ENCODE data around the gene PALLD. TPM values are rescaled to one million over a fixed set of nuclear protein-coding genes. Genes with fewer than 3 reads are reported as not detected.

The PALLD gene
- total RNA-seq, 2 experiments from 2014 or later, result 0.91 to 2.0 TPM

DNA sequence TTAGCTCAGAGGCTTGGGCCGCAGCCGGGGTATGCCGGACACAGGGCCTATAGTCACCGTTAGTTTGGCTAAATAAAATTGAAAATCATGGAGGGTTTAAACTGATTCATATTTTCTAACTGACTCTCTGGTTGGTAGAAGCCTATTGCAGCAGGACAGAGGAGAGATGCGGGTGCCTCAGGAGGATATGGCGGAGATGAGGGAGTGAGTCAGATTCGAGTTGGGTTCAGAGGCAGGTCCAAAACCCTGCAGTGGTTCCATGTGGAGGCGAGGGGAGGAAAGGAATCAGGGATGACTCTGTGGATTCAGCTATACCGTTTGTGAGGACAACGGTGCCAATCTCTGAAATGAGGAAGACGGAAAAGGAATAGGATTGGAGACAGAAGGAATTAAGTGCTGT lies 176.6 kb downstream of the PALLD start:
- H3K4me1 Mint-ChIP-seq, result no peaks in the 10 kb centered on the region
- ATAC-seq (ENCODE audit: low read depth), result no peak
- DNase-seq, result no peak
- POLR2A ChIA-PET, result no interaction called here
- no peaks in the 10 kb centered on the region for H3K36me3 Mint-ChIP-seq
- no peak overlapping the region for H3K27ac Mint-ChIP-seq
- H3K27me3 Mint-ChIP-seq, result peaks cover 7% of the 10 kb centered on the region
- no peaks in the 10 kb centered on the region for H3K9me3 Mint-ChIP-seq
- no peak overlapping the region for H3K4me3 Mint-ChIP-seq

- DNase-seq, result no peak
- no peaks in the 10 kb centered on the region for H3K36me3 Mint-ChIP-seq
- H3K4me1 Mint-ChIP-seq, result no peaks in the 10 kb centered on the region
- no peak overlapping the region for H3K27ac Mint-ChIP-seq
- no peaks in the 10 kb centered on the region for H3K9me3 Mint-ChIP-seq
- ATAC-seq (ENCODE audit: low read depth), result no peak
- H3K4me3 Mint-ChIP-seq, result no peak overlapping the region
- POLR2A ChIA-PET, result no interaction called here
- H3K27me3 Mint-ChIP-seq, result peaks cover 4% of the 10 kb centered on the region
Observed at GRCh38 chr4:168674077-168674747, 177.4 kb downstream of the PALLD start.

DNA sequence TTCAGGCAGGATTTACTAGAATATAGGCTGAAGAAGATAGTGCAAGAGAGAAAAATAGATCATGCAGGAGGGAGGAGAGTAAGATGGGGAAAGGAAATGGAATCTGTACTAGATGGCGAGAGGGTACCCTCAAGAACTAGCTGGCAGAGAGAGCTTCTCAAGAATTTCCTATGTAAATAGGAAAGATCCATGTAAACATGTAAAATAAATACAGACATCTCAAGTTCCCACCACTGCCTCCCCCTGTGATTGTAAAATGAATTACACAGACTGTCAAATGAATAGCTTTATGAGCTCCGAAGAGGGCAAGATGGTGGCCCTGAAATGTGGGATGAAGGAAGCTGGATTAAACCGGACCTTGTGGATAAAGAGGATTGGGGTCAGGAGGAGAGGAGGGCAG lies 178.0 kb downstream of the PALLD start:
- Mint-ChIP-seq H3K36me3 (no peaks in the 10 kb centered on the region), H3K27me3 (peaks cover 3% of the 10 kb centered on the region), H3K9me3 (no peaks in the 10 kb centered on the region), H3K4me1 (no peaks in the 10 kb centered on the region), H3K4me3 (no peak overlapping the region), H3K27ac (no peak overlapping the region)
- POLR2A ChIA-PET, result no interaction called here
- DNase-seq, result no peak
- ATAC-seq (ENCODE audit: low read depth), result no peak

DNA sequence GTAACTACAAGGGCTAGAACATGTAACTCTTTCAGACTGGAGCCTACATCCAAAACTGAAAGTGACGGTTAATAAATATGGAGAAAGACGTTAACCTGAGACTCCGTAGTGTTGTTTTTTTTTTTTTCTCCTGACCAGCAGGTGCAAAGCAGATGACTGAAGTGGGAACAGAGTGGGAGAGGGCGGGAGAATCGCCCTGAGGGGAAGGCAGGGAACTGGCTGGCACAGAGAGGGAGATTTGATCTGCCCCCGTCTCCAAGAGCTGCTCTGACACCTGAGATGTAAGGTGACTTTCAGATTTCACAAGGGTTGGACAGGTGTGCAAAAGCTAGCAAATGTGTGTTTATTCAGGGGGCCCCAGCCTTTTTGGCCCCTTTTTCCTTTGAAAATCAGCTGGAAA lies 180.2 kb downstream of the PALLD start:
- ATAC-seq (ENCODE audit: low read depth) (no peak), DNase-seq (no peak)
- Mint-ChIP-seq H3K36me3 (no peaks in the 10 kb centered on the region), H3K4me1 (no peaks in the 10 kb centered on the region), H3K27ac (no peak overlapping the region), H3K9me3 (no peaks in the 10 kb centered on the region), H3K27me3 (no peaks in the 10 kb centered on the region), H3K4me3 (no peak overlapping the region)
- POLR2A ChIA-PET, result no interaction called here

GRCh38 chr4:168677879-168678278 lies 181.0 kb downstream of the PALLD start:
- no peaks in the 10 kb centered on the region for H3K27me3 Mint-ChIP-seq
- H3K4me3 Mint-ChIP-seq, result no peak overlapping the region
- DNase-seq, result no peak
- no peaks in the 10 kb centered on the region for H3K36me3 Mint-ChIP-seq
- H3K27ac Mint-ChIP-seq, result no peak overlapping the region
- no peaks in the 10 kb centered on the region for H3K4me1 Mint-ChIP-seq
- ATAC-seq (ENCODE audit: low read depth), result no peak
- POLR2A ChIA-PET, result no interaction called here
- no peaks in the 10 kb centered on the region for H3K9me3 Mint-ChIP-seq

DNA sequence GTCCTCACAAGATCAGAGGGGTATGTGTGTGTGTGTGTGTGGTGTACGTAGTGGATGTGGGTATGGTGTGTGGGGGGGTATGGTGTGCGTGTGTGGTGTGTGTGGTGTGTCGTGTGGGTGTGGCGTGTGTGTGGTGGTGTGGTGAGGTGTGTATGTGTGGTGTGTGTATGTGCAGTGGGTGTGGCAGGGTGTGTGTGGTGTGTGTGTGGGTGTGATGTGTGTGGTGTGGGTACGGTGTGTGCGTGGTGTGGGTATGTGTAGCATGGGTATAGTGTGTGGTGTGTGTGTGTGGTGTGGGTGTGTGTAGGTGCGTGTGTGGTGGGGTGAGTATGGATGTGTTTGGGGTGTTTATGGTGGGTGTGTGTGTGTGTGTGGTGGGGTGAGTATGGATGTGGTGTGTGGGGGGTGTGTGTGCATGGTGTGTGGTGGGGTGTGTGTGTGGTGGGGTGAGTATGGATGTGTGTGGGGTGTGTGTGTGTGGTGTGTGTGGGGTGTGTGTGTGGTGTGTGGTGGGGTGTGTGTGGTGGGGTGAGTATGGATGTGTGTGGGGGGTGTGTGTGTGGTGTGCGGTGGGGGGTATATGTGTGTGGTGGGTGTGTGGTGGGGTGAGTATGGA lies 182.0 kb downstream of the PALLD start:
- H3K4me1 Mint-ChIP-seq, result no peaks in the 10 kb centered on the region
- DNase-seq, result no peak
- H3K9me3 Mint-ChIP-seq, result no peaks in the 10 kb centered on the region
- no peaks in the 10 kb centered on the region for H3K27me3 Mint-ChIP-seq
- ATAC-seq (ENCODE audit: low read depth), result no peak
- POLR2A ChIA-PET, result no interaction called here
- H3K27ac Mint-ChIP-seq, result no peak overlapping the region
- no peaks in the 10 kb centered on the region for H3K36me3 Mint-ChIP-seq
- no peak overlapping the region for H3K4me3 Mint-ChIP-seq

GRCh38 chr4:168679397-168679796 lies 182.5 kb downstream of the PALLD start:
- H3K9me3 Mint-ChIP-seq, result no peaks in the 10 kb centered on the region
- POLR2A ChIA-PET, result no interaction called here
- no peak overlapping the region for H3K27ac Mint-ChIP-seq
- H3K4me1 Mint-ChIP-seq, result no peaks in the 10 kb centered on the region
- no peaks in the 10 kb centered on the region for H3K27me3 Mint-ChIP-seq
- H3K36me3 Mint-ChIP-seq, result no peaks in the 10 kb centered on the region
- ATAC-seq (ENCODE audit: low read depth), result no peak
- no peak for DNase-seq
- no peak overlapping the region for H3K4me3 Mint-ChIP-seq

- ATAC-seq (ENCODE audit: low read depth), result no peak
- H3K9me3 Mint-ChIP-seq, result no peaks in the 10 kb centered on the region
- no peaks in the 10 kb centered on the region for H3K36me3 Mint-ChIP-seq
- no peak overlapping the region for H3K4me3 Mint-ChIP-seq
- DNase-seq, result no peak
- H3K4me1 Mint-ChIP-seq, result no peaks in the 10 kb centered on the region
- POLR2A ChIA-PET, result no interaction called here
- H3K27me3 Mint-ChIP-seq, result no peaks in the 10 kb centered on the region
- H3K27ac Mint-ChIP-seq, result no peak overlapping the region
Observed at GRCh38 chr4:168679819-168680218, 183.0 kb downstream of the PALLD start.

DNA sequence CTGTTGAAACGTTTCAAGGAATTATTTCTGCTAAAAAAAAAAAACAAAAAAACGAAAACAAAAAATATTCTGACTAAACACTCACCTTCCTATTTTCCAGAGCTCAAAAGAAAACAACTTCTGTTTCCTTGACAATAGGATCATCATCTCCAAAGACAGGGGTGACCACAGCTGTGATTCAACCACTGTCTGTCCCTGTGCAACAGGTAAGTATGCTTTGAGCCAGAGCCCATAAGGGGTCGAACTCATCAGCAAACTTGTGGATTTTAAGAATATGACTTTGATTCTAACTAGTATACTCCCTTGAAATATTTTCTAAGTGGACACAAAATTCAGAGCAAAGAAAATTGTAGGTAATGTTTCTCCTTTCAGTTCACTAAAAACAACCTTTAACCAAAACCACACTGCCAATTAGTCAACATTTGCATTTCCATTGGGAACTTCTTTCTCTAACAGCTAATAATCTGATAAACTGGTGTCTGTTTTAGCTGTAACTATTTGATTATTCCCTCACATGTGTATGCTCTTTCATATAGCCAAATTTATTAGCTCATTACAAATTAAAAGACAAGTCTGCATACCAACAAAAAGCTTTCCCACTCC lies 186.1 kb downstream of the PALLD start:
- no peak for DNase-seq

GRCh38 chr4:168683595-168683994 lies 186.7 kb downstream of the PALLD start:
- H3K4me3 Mint-ChIP-seq, result no peak overlapping the region
- no peaks in the 10 kb centered on the region for H3K9me3 Mint-ChIP-seq
- ATAC-seq (ENCODE audit: low read depth) (no peak), DNase-seq (no peak)
- no peaks in the 10 kb centered on the region for H3K4me1 Mint-ChIP-seq
- no peaks in the 10 kb centered on the region for H3K36me3 Mint-ChIP-seq
- no peak overlapping the region for H3K27ac Mint-ChIP-seq
- no peaks in the 10 kb centered on the region for H3K27me3 Mint-ChIP-seq
- POLR2A ChIA-PET, result no interaction called here

More for the DNA sequence above, 186.1 kb downstream of the PALLD start:
- Mint-ChIP-seq H3K4me3 (no peak overlapping the region), H3K27ac (no peak overlapping the region), H3K4me1 (no peaks in the 10 kb centered on the region), H3K27me3 (no peaks in the 10 kb centered on the region), H3K9me3 (no peaks in the 10 kb centered on the region), H3K36me3 (no peaks in the 10 kb centered on the region)
- no peak for ATAC-seq (ENCODE audit: low read depth)
- POLR2A ChIA-PET, result no interaction called here

DNA sequence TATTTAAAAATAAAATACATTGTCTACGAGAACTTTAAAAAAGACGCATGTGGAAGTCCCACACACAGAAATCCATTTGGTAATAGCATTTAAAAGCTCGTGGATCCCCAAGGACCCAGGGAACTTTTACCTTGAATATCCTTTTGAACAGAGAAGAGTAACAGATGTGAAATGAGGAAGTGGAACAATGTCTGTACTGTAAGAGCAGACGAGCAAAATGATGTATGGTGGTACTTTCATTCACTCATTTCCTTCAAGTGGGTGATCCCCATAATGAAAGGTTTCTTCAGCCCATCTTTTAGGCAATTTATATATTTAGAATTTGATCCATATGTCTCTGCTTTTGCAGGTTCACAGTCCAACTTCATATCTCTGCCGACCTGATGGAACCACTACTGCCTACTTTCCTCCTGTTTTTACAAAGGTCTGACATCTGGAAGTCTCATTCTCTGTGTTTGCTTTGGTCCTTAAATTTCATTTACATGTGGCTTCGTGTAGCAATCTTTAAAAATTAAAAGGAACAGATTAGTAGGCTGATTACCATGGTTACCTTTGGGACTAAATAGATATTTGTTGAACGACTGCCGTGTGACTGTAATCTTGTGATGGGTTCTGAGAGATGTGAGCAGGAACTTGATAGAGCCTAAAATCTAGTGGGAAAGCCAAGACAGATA lies 188.4 kb downstream of the PALLD start:
- no peak overlapping the region for H3K27ac Mint-ChIP-seq
- H3K4me3 Mint-ChIP-seq, result no peak overlapping the region
- H3K27me3 Mint-ChIP-seq, result peaks cover 2% of the 10 kb centered on the region
- no peaks in the 10 kb centered on the region for H3K9me3 Mint-ChIP-seq
- POLR2A ChIA-PET, result no interaction called here
- no peaks in the 10 kb centered on the region for H3K36me3 Mint-ChIP-seq
- ATAC-seq (ENCODE audit: low read depth) (no peak), DNase-seq (no peak)
- H3K4me1 Mint-ChIP-seq, result no peaks in the 10 kb centered on the region

DNA sequence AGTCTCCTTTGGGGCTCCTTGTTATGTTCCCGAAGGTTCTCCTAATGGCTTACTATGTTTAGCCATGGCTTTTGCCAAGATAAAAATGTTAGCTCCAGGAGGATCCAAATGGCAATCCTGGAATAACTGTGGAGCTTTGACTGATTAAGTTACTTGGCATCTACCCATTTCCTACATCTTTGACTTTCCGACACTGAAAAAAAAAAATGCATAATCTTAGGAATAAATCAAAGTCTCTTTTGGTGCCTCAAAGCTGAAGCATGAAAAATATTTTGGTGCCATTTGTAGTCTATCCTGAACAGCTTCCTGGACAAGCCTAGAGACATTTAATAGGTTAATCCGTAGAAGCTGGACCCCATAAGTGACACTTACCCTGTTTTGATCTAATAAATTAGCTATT lies 191.7 kb downstream of the PALLD start:
- peaks cover 14% of the 10 kb centered on the region for H3K27me3 Mint-ChIP-seq
- no peak overlapping the region for H3K27ac Mint-ChIP-seq
- POLR2A ChIA-PET, result no interaction called here
- no peak for DNase-seq
- no peaks in the 10 kb centered on the region for H3K4me1 Mint-ChIP-seq
- no peak for ATAC-seq (ENCODE audit: low read depth)
- no peaks in the 10 kb centered on the region for H3K36me3 Mint-ChIP-seq
- H3K9me3 Mint-ChIP-seq, result no peaks in the 10 kb centered on the region
- no peak overlapping the region for H3K4me3 Mint-ChIP-seq

DNA sequence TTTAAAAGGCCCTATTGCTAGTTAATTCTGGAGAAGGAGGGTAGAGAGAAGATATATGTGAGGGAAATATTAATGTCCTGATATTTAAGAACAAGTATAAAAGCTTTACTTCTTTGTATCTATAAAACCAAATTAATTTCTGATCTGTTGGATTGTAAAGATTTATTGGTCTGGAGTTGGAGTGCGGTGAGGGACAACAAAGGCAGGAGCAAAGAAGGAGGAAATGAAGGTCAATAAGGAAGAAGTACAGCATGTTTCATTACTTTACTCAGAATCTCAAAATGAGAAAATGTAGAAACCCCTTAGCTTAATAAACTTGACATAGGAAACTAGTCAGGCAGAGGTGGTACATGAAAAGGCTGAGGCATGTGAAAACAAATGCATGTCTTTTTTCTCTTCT lies 192.9 kb downstream of the PALLD start:
- Mint-ChIP-seq H3K4me3 (no peak overlapping the region), H3K4me1 (no peaks in the 10 kb centered on the region), H3K36me3 (no peaks in the 10 kb centered on the region), H3K9me3 (no peaks in the 10 kb centered on the region), H3K27me3 (peaks cover 17% of the 10 kb centered on the region), H3K27ac (no peak overlapping the region)
- DNase-seq (no peak), ATAC-seq (ENCODE audit: low read depth) (no peak)
- POLR2A ChIA-PET, result no interaction called here

- Mint-ChIP-seq H3K27me3 (peaks cover 17% of the 10 kb centered on the region), H3K4me1 (no peaks in the 10 kb centered on the region), H3K9me3 (no peaks in the 10 kb centered on the region), H3K4me3 (no peak overlapping the region), H3K36me3 (no peaks in the 10 kb centered on the region), H3K27ac (no peak overlapping the region)
- no peak for ATAC-seq (ENCODE audit: low read depth)
- POLR2A ChIA-PET, result no interaction called here
- DNase-seq, result no peak
Observed at GRCh38 chr4:168690199-168690598, 193.3 kb downstream of the PALLD start.

All from activated naive CD8-positive, alpha-beta T cell treated with anti-CD3 and anti-CD28 coated beads, Interleukin-2, amount 10 ng/mL, durations not matched to agents 7 days and 5 days (primary cell).